ENCODE results near the gene TMEM121.
"Not testable (repeated sequence)": the region's sequence is repeated elsewhere in the genome, so short reads cannot be mapped to it uniquely, and the experiment has no call there.

The TMEM121 gene

DNA sequence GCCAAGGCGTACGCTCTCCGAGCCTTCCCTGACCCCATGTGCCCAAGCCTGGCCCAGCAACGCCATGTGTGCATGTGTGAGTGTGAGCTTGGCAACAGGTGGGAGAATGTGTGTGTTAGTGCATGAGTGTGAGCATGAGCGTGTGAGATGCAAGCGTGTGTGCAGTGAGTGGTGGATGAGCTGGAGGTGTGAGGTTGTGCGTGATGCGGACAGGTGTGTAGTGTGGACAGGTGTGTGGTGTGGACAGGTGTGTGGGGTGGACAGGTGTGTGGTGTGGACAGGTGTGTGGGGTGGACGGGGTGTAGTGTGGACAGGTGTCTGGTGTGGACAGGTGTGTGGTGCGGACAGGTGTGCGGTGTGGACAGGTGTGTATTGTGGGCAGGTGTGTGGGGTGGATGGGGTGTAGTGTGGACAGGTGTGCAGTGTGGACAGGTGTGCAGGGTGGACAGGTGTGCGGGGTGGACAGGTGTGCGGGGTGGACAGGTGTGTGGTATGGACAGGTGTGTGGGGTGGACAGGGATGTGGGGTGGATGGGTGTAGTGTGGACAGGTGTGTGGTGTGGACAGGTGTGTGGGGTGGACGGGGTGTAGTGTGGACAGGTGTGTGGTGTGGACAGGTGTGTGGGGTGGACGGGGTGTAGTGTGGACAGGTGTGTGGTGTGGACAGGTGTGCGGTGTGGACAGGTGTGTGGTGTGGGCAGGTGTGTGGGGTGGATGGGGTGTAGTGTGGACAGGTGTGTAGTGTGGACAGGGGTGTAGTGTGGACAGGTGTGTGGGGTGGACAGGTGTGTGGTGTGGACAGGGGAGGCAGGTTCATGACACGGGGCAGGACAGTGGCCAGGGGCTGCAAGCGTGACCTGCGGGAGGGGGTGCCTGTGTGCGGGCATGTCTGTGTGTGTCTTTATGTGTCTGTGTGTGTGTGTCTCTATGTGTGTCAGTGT lies 41.1 kb downstream of the TMEM121 start:
- not testable (repeated sequence) for H3K4me3 ChIP-seq (ENCODE audit: low read depth, low read length)

DNA sequence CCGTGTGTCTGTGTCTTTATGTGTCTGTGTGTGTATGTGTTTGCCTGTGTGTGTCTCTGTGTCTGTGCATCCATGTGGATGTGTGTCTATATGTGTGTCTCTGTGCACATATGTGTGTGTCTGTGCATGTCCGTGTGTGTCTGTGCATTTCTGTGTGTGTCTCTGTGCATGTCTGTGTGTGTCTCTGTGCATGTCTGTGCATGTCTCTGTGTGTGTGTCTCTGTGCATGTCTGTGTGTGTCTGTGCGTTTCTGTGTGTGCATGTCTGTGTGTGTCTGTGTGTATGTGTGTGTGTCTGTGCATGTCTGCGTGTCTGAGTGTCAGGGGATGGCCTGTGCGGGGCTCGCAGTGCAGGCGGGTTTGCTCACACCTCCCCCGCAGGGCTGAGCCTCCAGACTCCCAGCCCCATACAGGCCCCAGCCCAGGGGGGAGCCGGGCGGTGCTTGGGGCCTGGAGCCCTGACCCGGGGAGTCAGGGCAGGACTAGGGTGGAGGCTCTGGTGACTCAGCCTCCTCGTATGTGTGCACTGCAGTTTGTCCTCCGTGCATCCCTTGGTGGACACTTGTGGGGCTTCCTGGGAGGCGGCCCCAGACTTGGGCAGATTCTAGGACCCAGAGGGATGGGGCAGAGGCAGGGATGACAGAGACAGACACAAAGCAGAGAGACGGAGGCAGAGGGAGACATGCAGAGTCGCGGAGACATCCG lies 41.9 kb downstream of the TMEM121 start:
- not testable (repeated sequence) for H3K4me3 ChIP-seq (ENCODE audit: low read depth, low read length)

DNA sequence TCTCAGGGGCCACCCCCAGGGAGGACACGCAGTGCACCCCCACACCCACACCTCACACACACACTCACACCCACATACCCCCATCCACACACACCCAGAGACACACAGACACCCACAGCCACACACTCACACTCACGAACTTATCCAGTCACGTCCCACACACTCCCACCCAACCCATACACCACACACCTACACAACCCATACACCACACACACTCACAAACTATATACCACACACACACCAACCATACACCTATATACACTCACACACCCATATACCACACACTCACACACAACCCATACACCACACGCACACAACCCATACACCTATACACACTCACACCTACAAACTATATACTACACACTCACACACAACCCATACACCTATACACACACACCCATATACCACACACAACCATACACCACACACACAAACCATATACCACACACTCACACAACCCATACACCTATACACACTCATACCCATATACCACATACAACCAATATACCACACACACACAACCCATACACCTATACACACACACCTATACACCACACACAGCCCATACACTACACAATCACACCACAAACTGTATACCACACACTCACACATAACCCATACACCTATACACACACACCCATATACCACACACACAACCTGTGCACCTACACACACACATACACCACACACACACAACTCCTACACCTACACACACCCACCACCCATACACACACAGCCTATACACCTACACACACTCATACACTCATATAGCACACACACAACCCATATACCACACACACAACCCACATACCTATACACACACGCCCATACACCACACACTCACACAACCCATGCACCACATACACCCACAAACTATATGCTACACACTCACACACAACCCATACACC lies 42.7 kb downstream of the TMEM121 start:
- no peak overlapping the region for H3K4me3 ChIP-seq (ENCODE audit: low read depth, low read length)

DNA sequence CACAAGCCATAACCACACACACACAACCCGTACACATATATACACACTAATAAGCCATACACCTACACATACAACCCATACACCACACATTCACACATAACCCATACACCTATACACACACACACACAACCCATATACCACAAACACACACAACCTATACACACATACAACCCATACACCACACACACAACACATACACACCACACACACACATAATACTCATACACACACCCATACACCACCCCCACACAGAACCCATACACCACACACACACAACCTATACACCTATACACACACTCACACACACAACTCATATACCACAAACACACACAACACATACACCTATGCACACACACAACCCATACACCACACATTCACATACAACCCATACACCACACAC lies 44.1 kb downstream of the TMEM121 start:
- H3K4me3 ChIP-seq (ENCODE audit: low read depth, low read length): no peak overlapping the region

DNA sequence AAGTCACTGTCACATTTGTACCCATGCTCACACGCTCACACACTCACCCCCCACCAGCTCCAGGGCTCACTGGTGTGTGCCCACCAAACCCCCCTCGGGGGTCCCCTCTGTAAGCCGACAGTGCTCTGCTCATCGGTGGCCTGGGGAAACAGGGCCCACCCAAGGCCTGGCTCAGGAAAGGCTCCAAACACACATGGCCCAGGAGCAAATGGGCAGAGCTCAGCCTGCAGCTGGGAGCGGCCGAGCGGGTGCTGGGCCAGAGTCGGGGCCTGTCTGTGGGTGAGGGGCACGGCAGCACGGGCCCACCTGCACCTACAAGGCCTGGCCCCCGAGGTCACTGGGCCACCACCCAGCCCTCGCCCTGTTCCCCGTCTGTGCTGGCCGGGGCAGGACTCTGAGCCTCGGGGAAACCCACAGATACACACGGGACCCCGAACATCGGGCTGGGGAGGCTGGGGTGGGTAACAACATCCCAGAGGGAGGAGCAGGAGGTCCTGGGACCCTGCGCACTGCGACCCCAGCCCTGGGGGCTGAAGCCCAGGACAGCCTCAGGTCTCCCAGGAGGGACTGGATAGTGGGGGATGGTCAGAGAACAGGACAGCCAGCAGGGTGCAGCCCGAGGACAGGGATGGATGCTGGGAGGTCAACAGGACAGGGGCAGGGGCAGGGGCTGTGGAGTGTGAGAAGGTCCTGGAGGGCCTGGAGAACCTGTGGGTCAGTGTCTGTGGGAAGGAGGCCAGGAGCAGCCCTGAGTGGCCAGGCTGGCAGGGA lies 45.0 kb downstream of the TMEM121 start:
- not testable (repeated sequence) for H3K4me3 ChIP-seq (ENCODE audit: low read depth, low read length)

DNA sequence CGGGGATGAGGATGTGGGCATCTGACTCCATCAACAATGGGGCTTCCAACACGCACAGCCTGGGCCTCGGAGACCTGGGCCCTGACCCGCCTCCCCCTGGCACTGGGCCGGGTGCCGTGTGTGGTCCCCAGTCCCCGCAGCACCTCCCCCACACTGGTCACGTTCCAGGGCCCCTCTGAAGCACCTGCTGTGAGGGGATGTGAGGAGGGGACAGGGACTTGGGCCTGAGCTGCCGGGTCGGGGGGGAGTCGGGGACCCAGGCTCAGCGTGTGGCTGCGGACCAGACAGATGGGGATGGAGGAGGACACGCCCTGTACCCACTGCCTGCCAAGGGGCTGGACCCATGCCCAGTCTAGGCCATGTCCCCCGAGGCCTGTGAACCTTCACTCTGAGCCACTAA lies 45.7 kb downstream of the TMEM121 start:
- H3K4me3 ChIP-seq (ENCODE audit: low read depth, low read length): not testable (repeated sequence)

DNA sequence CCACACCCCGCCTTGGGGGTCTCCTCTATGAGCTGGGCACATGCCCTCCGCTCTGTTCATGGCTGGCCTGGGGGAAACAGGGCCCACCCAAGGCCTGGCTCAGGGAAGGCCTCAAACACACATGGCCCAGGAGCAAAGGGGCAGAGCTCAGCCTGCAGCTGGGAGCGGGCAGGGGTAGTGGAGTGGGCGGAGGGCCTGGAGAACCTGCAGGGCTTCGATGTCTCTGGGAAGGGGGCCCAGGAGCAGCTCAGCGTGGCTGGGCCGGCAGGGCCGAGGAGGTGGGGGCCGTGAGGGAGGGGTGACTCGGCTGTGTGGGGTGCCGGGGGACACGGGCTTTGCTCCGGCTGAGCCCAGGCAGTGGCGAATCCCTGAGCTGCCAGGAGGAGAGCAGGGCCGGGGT lies 47.5 kb downstream of the TMEM121 start:
- H3K4me3 ChIP-seq (ENCODE audit: low read depth, low read length): not testable (repeated sequence)

DNA sequence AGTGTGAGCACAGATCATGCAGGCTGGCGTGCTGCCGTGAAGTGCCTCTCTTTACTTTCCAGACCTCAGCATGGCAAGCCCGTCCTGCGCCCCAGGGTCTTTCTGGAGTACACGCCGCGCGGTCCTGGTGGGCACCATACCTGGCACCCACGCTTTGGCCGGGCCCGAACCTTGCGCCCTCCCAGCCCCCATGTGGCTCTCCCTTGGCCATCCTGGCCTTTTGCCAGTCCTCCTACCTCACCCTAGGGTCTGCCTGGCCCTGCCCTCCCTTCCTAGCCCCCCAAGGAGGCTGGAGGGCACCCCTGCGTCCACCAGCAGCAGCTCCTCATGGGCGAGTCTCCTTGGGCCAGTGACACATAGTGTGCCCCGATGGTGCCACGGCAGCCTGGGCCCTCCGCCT lies 48.0 kb downstream of the TMEM121 start:
- not testable (repeated sequence) for H3K4me3 ChIP-seq (ENCODE audit: low read depth, low read length)

DNA sequence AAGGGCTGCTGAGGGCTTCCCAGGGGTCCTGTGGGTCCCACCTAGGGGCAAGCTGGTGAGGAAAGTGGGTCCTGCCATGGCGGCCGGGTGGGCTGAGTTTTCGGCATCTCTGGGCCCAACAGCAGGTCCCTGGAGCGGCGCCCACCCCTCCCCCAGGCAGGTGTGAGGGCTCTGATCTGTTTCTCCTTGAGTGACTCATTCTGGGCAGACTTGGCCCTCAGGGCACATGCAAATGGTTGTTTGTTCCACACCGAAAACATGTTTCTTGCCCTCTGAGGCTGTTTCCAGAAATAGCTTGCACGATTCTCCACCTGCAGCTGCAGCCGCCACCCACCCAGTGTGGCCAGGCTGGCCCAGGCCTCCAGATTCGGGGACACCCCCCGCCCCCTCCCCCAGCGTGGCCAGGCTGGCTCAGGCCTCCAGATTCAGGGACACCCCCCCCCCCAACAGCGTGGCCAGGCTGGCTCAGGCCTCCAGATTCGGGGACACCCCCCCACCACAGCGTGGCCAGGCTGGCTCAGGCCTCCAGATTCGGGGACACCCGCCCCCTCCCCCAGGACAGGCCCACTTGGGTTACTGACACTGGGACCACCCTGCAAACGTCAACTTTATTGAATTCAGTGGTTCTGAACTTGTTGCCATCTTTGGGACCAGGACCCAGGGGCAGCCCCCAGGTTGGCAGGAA lies 48.8 kb downstream of the TMEM121 start:
- H3K4me3 ChIP-seq (ENCODE audit: low read depth, low read length): not testable (repeated sequence)

DNA sequence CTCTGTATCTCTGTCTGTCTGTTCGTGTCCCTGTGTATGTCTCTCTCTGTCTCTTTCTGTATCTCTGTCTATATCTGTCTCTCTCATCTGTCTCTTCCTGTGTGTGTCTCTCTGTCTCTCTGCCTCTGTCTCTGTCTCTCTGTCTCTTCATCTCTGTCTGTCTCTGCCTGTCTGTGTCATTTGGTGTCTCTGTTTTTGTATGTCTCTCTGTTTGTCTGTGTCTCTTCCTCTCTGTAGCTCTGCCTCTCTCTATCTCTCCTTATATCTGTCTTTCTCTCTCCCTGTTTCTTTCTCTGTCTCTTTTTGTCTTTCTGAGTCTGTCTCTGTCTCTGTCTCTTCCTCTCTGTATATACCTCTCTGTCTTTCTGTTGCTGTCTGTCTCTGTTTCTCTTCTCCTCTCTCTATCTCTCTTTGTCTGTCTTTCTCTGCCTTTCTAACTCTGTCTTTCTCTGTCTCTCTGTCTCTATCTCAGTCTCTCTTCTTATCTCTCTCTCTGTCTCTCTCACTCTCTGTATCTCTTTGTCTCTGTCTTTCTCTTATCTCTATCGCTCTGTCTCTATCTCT lies 50.2 kb downstream of the TMEM121 start:
- no peak overlapping the region for H3K4me3 ChIP-seq (ENCODE audit: low read depth, low read length)

DNA sequence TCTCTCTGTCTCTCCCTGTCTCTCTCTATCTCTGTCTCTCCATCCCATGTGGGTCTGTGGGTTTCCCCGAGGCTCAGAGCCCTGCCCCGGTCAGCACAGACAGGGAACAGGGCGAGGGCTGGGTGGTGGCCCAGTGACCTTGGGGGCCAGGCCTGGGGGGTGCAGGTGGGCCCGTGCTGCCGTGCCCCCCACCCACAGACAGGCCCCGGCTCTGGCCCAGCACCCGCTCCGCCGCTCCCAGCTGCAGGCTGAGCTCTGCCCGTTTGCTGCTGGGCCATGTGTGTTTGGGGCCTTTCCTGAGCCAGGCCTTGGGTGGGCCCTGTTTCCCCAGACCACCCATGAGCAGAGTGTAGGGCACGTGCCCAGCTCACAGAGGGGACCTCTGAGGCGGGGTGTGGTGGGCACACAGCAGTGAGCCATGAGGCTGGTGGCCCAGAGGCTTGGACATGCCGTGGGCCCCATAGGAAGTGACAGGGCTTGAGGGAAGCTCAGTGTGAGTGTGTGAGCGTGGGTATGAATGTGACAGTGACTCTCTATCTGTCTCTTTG lies 51.0 kb downstream of the TMEM121 start:
- H3K4me3 ChIP-seq (ENCODE audit: low read depth, low read length): no peak overlapping the region

DNA sequence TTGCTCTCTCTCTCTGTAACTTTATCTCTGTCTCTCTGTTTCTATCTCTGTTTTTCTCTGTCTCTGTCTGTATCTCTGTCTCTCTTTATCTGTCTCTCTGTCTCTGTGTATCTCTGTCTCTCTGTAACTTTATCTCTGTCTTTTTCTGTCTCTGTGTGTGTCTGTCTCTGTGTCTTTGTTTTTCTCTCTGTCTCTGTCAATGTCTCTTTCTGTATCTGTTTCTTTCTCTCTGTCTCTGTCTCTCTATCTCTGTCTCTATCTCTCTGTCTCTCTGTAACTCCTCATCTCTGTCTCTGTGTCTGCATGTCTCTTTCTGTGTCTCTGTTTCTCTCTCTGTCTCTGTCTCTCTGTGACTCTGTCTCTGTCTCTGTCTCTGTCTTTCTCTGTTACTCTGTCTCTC lies 51.7 kb downstream of the TMEM121 start:
- no peak overlapping the region for H3K4me3 ChIP-seq (ENCODE audit: low read depth, low read length)

DNA sequence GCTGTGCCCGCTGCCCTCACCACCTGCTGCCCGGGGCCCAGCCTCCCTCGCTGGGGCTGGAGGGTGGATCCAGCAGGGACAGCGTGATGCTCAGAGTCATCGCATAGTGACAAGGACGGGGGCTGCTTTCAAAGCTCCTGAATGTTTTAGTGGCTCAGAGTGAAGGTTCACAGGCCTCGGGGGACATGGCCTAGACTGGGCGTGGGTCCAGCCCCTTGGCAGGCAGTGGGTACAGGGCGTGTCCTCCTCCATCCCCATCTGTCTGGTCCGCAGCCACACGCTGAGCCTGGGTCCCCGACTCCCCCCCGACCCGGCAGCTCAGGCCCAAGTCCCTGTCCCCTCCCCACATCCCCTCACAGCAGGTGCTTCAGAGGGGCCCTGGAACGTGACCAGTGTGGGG lies 52.8 kb downstream of the TMEM121 start:
- H3K4me3 ChIP-seq (ENCODE audit: low read depth, low read length): not testable (repeated sequence)
